DND-41 (cell line): ENCODE results near the gene EGFLAM.

ENCODE experiments used
- ATAC-seq: fragments of 200-7000 bp; cut with Tn5 transposase; 3 replicates; pipeline ENCODE4 v1.9.1; 2021; ENCODE audit warnings: low read depth; ENCODE audit not compliant: insufficient read depth
- DNase-seq: peaks from one replicate; pipeline ENCODE4 v3.0.0-alpha.2; 2020
- H2AFZ ChIP-seq: 2 replicates; pipeline ENCODE4 v1.6.0; 2012; ENCODE audit warnings: low read depth, low read length
- H3K27ac ChIP-seq: 2 replicates; pipeline ENCODE4 v1.5.1; 2012; ENCODE audit warnings: low read length, inconsistent platforms
- H3K27me3 ChIP-seq: fragments of 200-600 bp; sonication (generic); 2 replicates; pipeline ENCODE4 v1.6.0; 2012; ENCODE audit warnings: low read length, mild to moderate bottlenecking, inconsistent platforms; ENCODE audit not compliant: insufficient read depth, poor library complexity
- H3K36me3 ChIP-seq: 2 replicates; pipeline ENCODE4 v1.5.1; 2012; ENCODE audit warnings: low read length, inconsistent platforms; ENCODE audit not compliant: insufficient read depth
- H3K4me1 ChIP-seq: 2 replicates; pipeline ENCODE4 v1.5.1; 2012; ENCODE audit warnings: mild to moderate bottlenecking, low read length; ENCODE audit not compliant: insufficient read depth
- H3K4me2 ChIP-seq: 2 replicates; pipeline ENCODE4 v1.6.0; 2012; ENCODE audit warnings: mild to moderate bottlenecking, moderate library complexity, low read length, inconsistent platforms; ENCODE audit not compliant: insufficient read depth
- H3K4me3 ChIP-seq, 2 experiments: fragments of 200-600 bp in 1 of 2; shearing (Covaris generic) in 1 of 2; 2 replicates each; pipeline ENCODE4 v1.5.1; 2012 to 2016; ENCODE audit warnings: inconsistent platforms in 2 of 2, low read length in 2 of 2, mild to moderate bottlenecking in 2 of 2, low read depth in 1 of 2, moderate library complexity in 1 of 2
- H3K79me2 ChIP-seq: 2 replicates; pipeline ENCODE4 v1.6.0; 2012; ENCODE audit warnings: low read length, inconsistent platforms; ENCODE audit not compliant: insufficient read depth
- H3K9ac ChIP-seq: 2 replicates; pipeline ENCODE4 v1.6.0; 2012; ENCODE audit warnings: low read depth, mild to moderate bottlenecking, inconsistent platforms, low read length, moderate library complexity
- H3K9me3 ChIP-seq: 2 replicates; pipeline ENCODE4 v1.5.1; 2012; ENCODE audit warnings: low read length, moderate library complexity, mild to moderate bottlenecking, inconsistent platforms; ENCODE audit not compliant: insufficient read depth, severe bottlenecking
- H4K20me1 ChIP-seq: 2 replicates; pipeline ENCODE4 v1.6.0; 2012; ENCODE audit warnings: low read length; ENCODE audit not compliant: insufficient read depth
- CTCF ChIP-seq: IDR thresholded peaks from 2 replicates; pipeline ENCODE4 v1.5.1; 2012; ENCODE audit warnings: borderline replicate concordance, low read length, moderate library complexity, mild to moderate bottlenecking; ENCODE audit not compliant: poor library complexity, severe bottlenecking; ENCODE audit errors: extremely low read depth
- EZH2 ChIP-seq: IDR thresholded peaks from 3 replicates; pipeline ENCODE4 v1.6.1; 2012; ENCODE audit warnings: borderline replicate concordance, low read depth, mild to moderate bottlenecking, moderate library complexity, low read length, inconsistent platforms; ENCODE audit not compliant: severe bottlenecking

The EGFLAM gene

GRCh38 chr5:38465061-38465460, 206.7 kb downstream of the EGFLAM start:
- no peaks in the 10 kb centered on the region for H3K36me3 ChIP-seq
- H3K9ac ChIP-seq = no peak overlapping the region
- H3K4me3 ChIP-seq = no peak overlapping the region
- H3K27me3 ChIP-seq = peaks cover 43% of the 10 kb centered on the region
- H3K9me3 ChIP-seq = no peaks in the 10 kb centered on the region
- no peak for TF ChIP-seq CTCF
- TF ChIP-seq EZH2 = no peak
- ATAC-seq (no peak), DNase-seq (no peak)
- H3K4me1 ChIP-seq = no peaks in the 10 kb centered on the region
- H3K79me2 ChIP-seq = no peaks in the 10 kb centered on the region
- H2AFZ ChIP-seq = no peak overlapping the region
- H4K20me1 ChIP-seq = peaks cover 12% of the 10 kb centered on the region
- H3K4me2 ChIP-seq = no peak overlapping the region
- H3K27ac ChIP-seq = no peak overlapping the region

- Histone ChIP-seq H3K4me3 (no peak overlapping the region), H3K36me3 (no peaks in the 10 kb centered on the region), H3K27me3 (peaks cover 42% of the 10 kb centered on the region), H3K4me1 (no peaks in the 10 kb centered on the region), H3K27ac (no peak overlapping the region), H3K4me2 (no peak overlapping the region), H3K9ac (no peak overlapping the region), H4K20me1 (peaks cover 12% of the 10 kb centered on the region), H3K79me2 (no peaks in the 10 kb centered on the region), H2AFZ (no peak overlapping the region), H3K9me3 (no peaks in the 10 kb centered on the region)
- DNase-seq (no peak), ATAC-seq (no peak)
- TF ChIP-seq EZH2 (no peak), CTCF (no peak)
These were observed 207.5 kb downstream of the EGFLAM start for GRCh38 chr5:38465702-38466423.

GRCh38 chr5:38466424-38467189, 208.2 kb downstream of the EGFLAM start:
- DNase-seq = no peak
- TF ChIP-seq EZH2 (no peak), CTCF (no peak)
- no peaks in the 10 kb centered on the region for H3K4me1 ChIP-seq
- no peaks in the 10 kb centered on the region for H3K36me3 ChIP-seq
- H3K79me2 ChIP-seq = no peaks in the 10 kb centered on the region
- no peak overlapping the region for H3K4me3 ChIP-seq
- H3K27ac ChIP-seq = no peak overlapping the region
- peaks cover 12% of the 10 kb centered on the region for H4K20me1 ChIP-seq
- H3K27me3 ChIP-seq = peaks cover 38% of the 10 kb centered on the region
- no peak overlapping the region for H3K4me2 ChIP-seq
- no peak for ATAC-seq
- no peak overlapping the region for H3K9ac ChIP-seq
- H2AFZ ChIP-seq = no peak overlapping the region
- H3K9me3 ChIP-seq = no peaks in the 10 kb centered on the region
